SU-DHL-6 (cell line): ENCODE data around the gene ANKRD44.

ENCODE experiments used
- H2AFZ ChIP-seq: fragments of 200-600 bp; sonication (generic); 2 replicates; pipeline ENCODE4 v1.6.1; 2014; ENCODE audit warnings: low read depth, mild to moderate bottlenecking, moderate library complexity, mixed read lengths, antibody characterized with exemption, low read length; ENCODE audit not compliant: severe bottlenecking
- H3F3A ChIP-seq: fragments of 200-600 bp; shearing (Covaris generic); 2 replicates; pipeline ENCODE4 v1.6.0; 2016; ENCODE audit warnings: antibody characterized with exemption, mild to moderate bottlenecking; ENCODE audit not compliant: insufficient read depth
- H3K27ac ChIP-seq: fragments of 200-600 bp; sonication (generic); 2 replicates; pipeline ENCODE4 v1.5.1; 2016; ENCODE audit warnings: low read depth, mild to moderate bottlenecking, low read length, moderate library complexity, mixed read lengths
- H3K27me3 ChIP-seq: fragments of 200-600 bp; sonication (generic), shearing (Covaris generic); 2 replicates; pipeline ENCODE4 v1.6.0; 2014; ENCODE audit warnings: mild to moderate bottlenecking, low read length
- H3K36me3 ChIP-seq: fragments of 200-600 bp; sonication (generic); 2 replicates; pipeline ENCODE4 v1.6.1; 2014; ENCODE audit warnings: mild to moderate bottlenecking, low read length, mixed read lengths
- H3K4me2 ChIP-seq: fragments of 300-600, 200-600 bp; shearing (Covaris generic), sonication (generic); 2 replicates; pipeline ENCODE4 v1.6.0; 2014; ENCODE audit warnings: low read length, low read depth, mild to moderate bottlenecking; ENCODE audit not compliant: poor library complexity, severe bottlenecking
- H3K4me3 ChIP-seq: fragments of 200-600 bp; sonication (generic); 2 replicates; pipeline ENCODE4 v1.5.1; 2014; ENCODE audit warnings: antibody characterized with exemption, low read length, mild to moderate bottlenecking, mixed read lengths; ENCODE audit not compliant: insufficient read depth, poor library complexity, severe bottlenecking
- H3K79me2 ChIP-seq: fragments of 200-600 bp; sonication (generic); 2 replicates; pipeline ENCODE4 v1.6.1; 2014; ENCODE audit warnings: mild to moderate bottlenecking, low read length, moderate library complexity; ENCODE audit not compliant: insufficient read depth
- H3K9ac ChIP-seq: fragments of 200-600 bp; sonication (generic); 2 replicates; pipeline ENCODE4 v1.7.0; 2014; ENCODE audit warnings: mild to moderate bottlenecking, low read length
- H3K9me2 ChIP-seq: fragments of 200-600 bp; sonication (generic); replicated peaks from 2 replicates; pipeline ENCODE4 v1.6.1; 2014; ENCODE audit warnings: low read length; ENCODE audit not compliant: insufficient read depth
- H3K9me3 ChIP-seq: fragments of 200-600 bp; sonication (generic); 2 replicates; pipeline ENCODE4 v1.6.1; 2014; ENCODE audit warnings: low read length, mixed read lengths; ENCODE audit not compliant: insufficient read depth
- H4K20me1 ChIP-seq: fragments of 200-600 bp; sonication (generic); 2 replicates; pipeline ENCODE4 v1.6.1; 2014; ENCODE audit warnings: low read depth, mild to moderate bottlenecking, antibody characterized with exemption, low read length, moderate library complexity, mixed read lengths
- CTCF ChIP-seq: fragments of 200-600 bp; sonication (generic); IDR thresholded peaks from one replicate; pipeline ENCODE4 v1.5.1; 2017; ENCODE audit warnings: antibody characterized with exemption, mild to moderate bottlenecking, low read length, moderate library complexity; ENCODE audit not compliant: insufficient read depth, poor library complexity, severe bottlenecking
- EZH2phosphoT487 ChIP-seq: fragments of 200-600 bp; sonication (generic), shearing (Covaris generic); conservative IDR thresholded peaks from 2 replicates; pipeline ENCODE4 v1.6.1; 2018; ENCODE audit warnings: mild to moderate bottlenecking, antibody characterized with exemption, low read length, moderate library complexity, mixed read lengths

Gene ANKRD44

GRCh38 chr2:196974970-196975369 lies 335.6 kb downstream of the ANKRD44 start:
- H3K9ac ChIP-seq: no peak overlapping the region
- no peaks in the 10 kb centered on the region for H4K20me1 ChIP-seq
- no peak overlapping the region for H2AFZ ChIP-seq
- no peaks in the 10 kb centered on the region for H3K79me2 ChIP-seq
- no peaks in the 10 kb centered on the region for H3F3A ChIP-seq
- H3K27me3 ChIP-seq: no peaks in the 10 kb centered on the region
- H3K9me2 ChIP-seq: no peaks in the 10 kb centered on the region
- H3K36me3 ChIP-seq: no peaks in the 10 kb centered on the region
- TF ChIP-seq EZH2phosphoT487: no peak
- TF ChIP-seq CTCF: no peak
- H3K9me3 ChIP-seq: no peaks in the 10 kb centered on the region
- no peak overlapping the region for H3K27ac ChIP-seq
- no peak overlapping the region for H3K4me2 ChIP-seq
- no peak overlapping the region for H3K4me3 ChIP-seq

DNA sequence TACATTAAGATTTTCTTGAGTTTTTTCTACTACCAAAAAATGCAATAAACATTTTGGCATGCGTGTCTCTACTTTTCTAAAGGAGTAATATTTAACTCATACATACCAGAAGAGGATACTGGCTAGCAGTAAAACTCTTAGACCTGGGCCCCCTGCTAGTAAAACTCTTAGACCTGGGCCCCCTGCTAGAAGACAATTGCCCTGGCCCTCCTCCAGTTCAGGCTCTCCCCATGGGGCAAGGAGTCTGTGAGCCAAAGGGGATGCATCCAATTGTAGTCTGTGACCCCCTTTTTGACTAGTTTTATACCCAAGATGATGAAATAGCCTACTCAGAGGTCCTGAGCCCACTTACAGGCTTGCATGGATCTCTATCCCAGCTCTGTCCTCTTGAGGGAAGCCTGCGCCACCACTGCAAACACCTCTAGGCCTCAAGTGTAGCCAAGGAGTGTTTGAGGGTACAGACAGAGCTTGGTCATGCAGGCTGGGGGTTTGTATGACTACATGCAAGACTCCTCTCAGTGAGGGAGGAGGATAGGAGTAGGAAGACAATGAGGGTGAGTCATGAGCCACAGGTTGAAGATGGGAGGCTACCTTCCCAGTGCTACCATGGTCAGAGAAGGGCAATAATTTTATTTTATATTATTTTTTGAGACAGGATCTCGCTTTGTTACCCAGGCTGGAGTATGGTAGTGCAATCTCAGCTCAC lies 338.9 kb downstream of the ANKRD44 start:
- no peak overlapping the region for H3K4me3 ChIP-seq
- no peak overlapping the region for H3K4me2 ChIP-seq
- H3K9ac ChIP-seq: no peak overlapping the region
- no peaks in the 10 kb centered on the region for H4K20me1 ChIP-seq
- H3K9me3 ChIP-seq: no peaks in the 10 kb centered on the region
- H3K9me2 ChIP-seq: no peaks in the 10 kb centered on the region
- H2AFZ ChIP-seq: no peak overlapping the region
- no peaks in the 10 kb centered on the region for H3K27me3 ChIP-seq
- H3F3A ChIP-seq: no peaks in the 10 kb centered on the region
- H3K79me2 ChIP-seq: no peaks in the 10 kb centered on the region
- H3K27ac ChIP-seq: no peak overlapping the region
- H3K36me3 ChIP-seq: no peaks in the 10 kb centered on the region
- TF ChIP-seq CTCF: no peak
- TF ChIP-seq EZH2phosphoT487: no peak

GRCh38 chr2:196970099-196970498 lies 340.5 kb downstream of the ANKRD44 start:
- Histone ChIP-seq H3K36me3 (no peaks in the 10 kb centered on the region), H4K20me1 (no peaks in the 10 kb centered on the region), H3K27me3 (no peaks in the 10 kb centered on the region), H2AFZ (no peak overlapping the region), H3K4me2 (no peak overlapping the region), H3K9me2 (no peaks in the 10 kb centered on the region), H3K4me3 (no peak overlapping the region), H3K9ac (no peak overlapping the region), H3K79me2 (no peaks in the 10 kb centered on the region), H3F3A (no peaks in the 10 kb centered on the region), H3K9me3 (no peaks in the 10 kb centered on the region), H3K27ac (no peak overlapping the region)
- TF ChIP-seq CTCF: no peak
- no peak for TF ChIP-seq EZH2phosphoT487
